ENCODE results near the gene DCAF5.
"Not testable (repeated sequence)": the region's sequence is repeated elsewhere in the genome, so short reads cannot be mapped to it uniquely, and the experiment has no call there.

The DCAF5 gene

DNA sequence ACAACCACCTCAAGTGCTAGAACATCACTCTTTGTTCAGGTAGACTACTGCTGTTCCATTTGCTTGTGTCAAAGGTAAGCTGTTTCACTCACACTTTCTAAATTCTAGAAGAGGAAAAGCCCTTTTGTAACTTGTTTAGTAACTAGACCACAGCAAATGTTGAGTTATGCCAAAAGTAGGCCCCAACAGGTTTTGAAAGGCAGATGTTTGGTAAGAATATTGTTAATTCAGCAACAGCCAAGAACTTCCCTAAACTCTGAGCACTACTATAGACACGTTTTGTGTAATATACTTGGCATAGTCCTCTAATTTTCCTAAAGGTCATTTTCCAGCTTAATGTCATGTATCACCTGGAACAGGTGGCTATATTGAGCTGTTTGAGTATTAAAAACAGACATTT lies 79.0 kb downstream of the DCAF5 start:
- DNase-seq: no peak
- no peak overlapping the region for H3K27ac ChIP-seq
- TF ChIP-seq, protein P1, sequence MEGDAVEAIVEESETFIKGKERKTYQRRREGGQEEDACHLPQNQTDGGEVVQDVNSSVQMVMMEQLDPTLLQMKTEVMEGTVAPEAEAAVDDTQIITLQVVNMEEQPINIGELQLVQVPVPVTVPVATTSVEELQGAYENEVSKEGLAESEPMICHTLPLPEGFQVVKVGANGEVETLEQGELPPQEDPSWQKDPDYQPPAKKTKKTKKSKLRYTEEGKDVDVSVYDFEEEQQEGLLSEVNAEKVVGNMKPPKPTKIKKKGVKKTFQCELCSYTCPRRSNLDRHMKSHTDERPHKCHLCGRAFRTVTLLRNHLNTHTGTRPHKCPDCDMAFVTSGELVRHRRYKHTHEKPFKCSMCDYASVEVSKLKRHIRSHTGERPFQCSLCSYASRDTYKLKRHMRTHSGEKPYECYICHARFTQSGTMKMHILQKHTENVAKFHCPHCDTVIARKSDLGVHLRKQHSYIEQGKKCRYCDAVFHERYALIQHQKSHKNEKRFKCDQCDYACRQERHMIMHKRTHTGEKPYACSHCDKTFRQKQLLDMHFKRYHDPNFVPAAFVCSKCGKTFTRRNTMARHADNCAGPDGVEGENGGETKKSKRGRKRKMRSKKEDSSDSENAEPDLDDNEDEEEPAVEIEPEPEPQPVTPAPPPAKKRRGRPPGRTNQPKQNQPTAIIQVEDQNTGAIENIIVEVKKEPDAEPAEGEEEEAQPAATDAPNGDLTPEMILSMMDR (IDR thresholded peaks at IDR 0.05; ENCODE audit: low read depth, low read length): no peak

DNA sequence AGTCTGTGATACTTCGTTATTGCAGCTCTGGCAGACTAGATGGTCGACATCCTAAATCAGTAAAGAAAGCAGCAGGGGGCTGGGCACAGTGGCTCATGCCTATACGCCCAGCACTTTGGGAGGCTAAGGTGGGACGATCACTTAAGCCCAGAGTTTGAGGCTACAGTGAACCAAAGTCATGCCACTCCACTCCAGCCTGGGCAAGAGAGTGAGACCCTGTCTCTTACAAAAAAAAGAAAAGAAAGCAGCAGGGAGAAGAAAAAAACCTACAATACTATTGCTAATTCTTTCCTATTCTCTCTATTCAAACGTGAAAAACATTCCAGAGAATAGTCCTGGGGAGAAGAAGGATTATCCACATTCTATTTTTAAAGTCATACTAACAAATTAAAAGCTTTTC lies 79.5 kb downstream of the DCAF5 start:
- TF ChIP-seq, protein P1 (IDR thresholded peaks at IDR 0.05; ENCODE audit: low read depth, low read length): no peak
- no peaks in the 10 kb centered on the region for H3K27me3 ChIP-seq (ENCODE audit: insufficient read depth, low read depth, severe bottlenecking)
- no peak overlapping the region for H3K27ac ChIP-seq
- peaks cover 25% of the 10 kb centered on the region for H3K36me3 ChIP-seq
- no peak overlapping the region for H3K4me3 ChIP-seq (ENCODE audit: low read depth, low read length)
- no peak for DNase-seq
- no peaks in the 10 kb centered on the region for H3K9me3 ChIP-seq (ENCODE audit: severe bottlenecking)

More for the DNA sequence above, 79.0 kb downstream of the DCAF5 start:
- H3K36me3 ChIP-seq: peaks cover 25% of the 10 kb centered on the region
- no peak overlapping the region for H3K4me3 ChIP-seq (ENCODE audit: low read depth, low read length)
- H3K9me3 ChIP-seq (ENCODE audit: severe bottlenecking): no peaks in the 10 kb centered on the region
- no peaks in the 10 kb centered on the region for H3K27me3 ChIP-seq (ENCODE audit: insufficient read depth, low read depth, severe bottlenecking)

DNA sequence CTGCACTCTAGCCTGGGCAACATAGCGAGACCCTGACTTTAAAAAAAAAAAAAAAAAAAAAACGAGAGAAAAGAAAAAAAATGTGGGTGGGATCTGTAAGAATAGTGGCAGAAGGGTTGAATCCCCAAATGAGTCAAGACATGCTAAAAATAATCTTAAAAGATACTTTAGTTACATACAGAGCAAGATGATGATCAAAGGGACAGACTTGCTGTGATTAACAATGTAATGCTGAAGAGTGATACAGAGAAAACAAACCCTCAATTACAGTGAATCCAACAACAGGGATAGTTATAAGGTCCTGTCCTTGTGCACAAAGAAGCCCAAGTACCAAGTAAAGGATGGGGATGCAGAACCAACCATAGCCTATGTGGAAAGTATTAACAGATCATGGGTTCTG lies 80.3 kb downstream of the DCAF5 start:
- Histone ChIP-seq H3K9me3 (ENCODE audit: severe bottlenecking) (no peaks in the 10 kb centered on the region), H3K27ac (no peak overlapping the region), H3K4me3 (ENCODE audit: low read depth, low read length) (no peak overlapping the region), H3K36me3 (peaks cover 28% of the 10 kb centered on the region), H3K27me3 (ENCODE audit: insufficient read depth, low read depth, severe bottlenecking) (no peaks in the 10 kb centered on the region)
- TF ChIP-seq, protein P1 (IDR thresholded peaks at IDR 0.05; ENCODE audit: low read depth, low read length): no peak
- DNase-seq: no peak

DNA sequence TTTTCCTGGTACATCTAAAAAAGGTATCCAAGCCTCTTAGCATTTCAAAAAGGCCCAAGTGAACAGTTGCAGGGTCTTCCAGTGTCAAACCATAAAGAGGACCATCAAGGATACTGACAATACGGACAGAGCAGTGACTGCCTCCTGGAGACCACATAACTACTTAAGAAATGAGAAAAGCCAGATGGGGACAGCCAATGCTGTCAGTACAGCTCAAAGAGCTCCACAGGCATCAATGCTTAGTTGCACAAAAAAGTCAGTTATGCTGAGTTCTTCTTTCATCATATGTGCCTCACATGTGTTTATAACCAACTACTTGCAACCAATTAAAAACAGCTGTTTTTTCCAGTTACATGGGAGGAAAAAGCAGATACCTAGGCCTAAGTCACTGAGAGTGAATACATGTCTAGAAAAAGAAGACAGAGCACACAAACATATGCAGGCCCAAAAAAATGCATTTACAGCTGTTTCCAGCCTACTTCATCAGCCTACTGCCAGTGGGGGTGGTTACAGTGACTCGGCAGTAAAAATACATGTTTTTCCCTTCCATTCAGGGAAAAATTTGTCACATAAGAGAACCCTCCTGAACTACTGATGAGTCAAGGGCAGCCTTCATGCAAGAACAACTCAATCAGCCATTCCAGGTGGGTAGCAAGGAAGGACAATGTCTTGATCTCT lies 84.0 kb downstream of the DCAF5 start:
- DNase-seq: no peak
- Histone ChIP-seq H3K27me3 (ENCODE audit: insufficient read depth, low read depth, severe bottlenecking) (no peaks in the 10 kb centered on the region), H3K9me3 (ENCODE audit: severe bottlenecking) (no peaks in the 10 kb centered on the region), H3K27ac (no peak overlapping the region), H3K4me3 (ENCODE audit: low read depth, low read length) (no peak overlapping the region), H3K36me3 (peaks cover 21% of the 10 kb centered on the region)
- TF ChIP-seq, protein P1 (IDR thresholded peaks at IDR 0.05; ENCODE audit: low read depth, low read length): no peak

DNA sequence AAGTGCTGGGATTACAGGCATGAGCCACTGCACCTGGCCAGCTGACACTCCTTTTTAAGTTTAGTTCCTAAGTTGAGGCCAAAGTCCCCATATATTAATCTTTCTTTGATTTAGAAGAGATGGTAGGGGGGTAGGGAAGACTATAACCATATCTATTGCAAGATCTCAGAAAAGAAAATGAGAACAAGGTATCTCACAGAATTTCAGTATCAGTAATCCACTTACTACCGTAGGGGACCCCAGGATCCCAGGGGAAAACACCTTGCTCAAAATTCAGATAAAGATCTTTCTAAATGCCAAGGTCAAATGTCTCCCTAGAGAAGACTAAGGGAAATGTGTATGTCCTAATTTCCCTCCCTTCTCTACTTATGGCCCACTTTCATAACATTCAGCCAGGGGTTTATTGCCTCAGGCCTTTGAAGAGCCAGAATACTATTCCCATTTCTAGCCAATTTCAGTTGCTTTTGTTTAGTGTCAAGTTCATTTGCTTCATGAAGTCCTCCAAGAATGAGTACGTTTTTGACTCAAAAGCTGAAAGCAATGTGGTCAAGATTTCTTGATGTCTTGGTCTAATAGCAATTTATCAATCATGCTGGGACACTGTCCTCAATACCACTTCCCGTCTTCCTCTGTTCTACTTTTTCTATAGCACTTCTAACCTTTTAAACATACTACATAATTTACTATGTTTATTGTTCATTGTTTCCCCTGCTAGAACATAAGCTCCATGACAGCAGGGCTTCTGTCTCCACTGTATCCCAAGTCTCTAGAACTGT lies 86.3 kb downstream of the DCAF5 start:
- H3K36me3 ChIP-seq: peaks cover 22% of the 10 kb centered on the region
- TF ChIP-seq, protein P1 (IDR thresholded peaks at IDR 0.05; ENCODE audit: low read depth, low read length): no peak
- DNase-seq: no peak
- H3K4me3 ChIP-seq (ENCODE audit: low read depth, low read length): no peak overlapping the region
- H3K27me3 ChIP-seq (ENCODE audit: insufficient read depth, low read depth, severe bottlenecking): no peaks in the 10 kb centered on the region
- no peak overlapping the region for H3K27ac ChIP-seq
- H3K9me3 ChIP-seq (ENCODE audit: severe bottlenecking): no peaks in the 10 kb centered on the region

- H3K4me3 ChIP-seq (ENCODE audit: low read depth, low read length); H3K9me3 ChIP-seq (ENCODE audit: severe bottlenecking); DNase-seq; H3K27me3 ChIP-seq (ENCODE audit: insufficient read depth, low read depth, severe bottlenecking); H3K27ac ChIP-seq: not testable (repeated sequence)
- H3K36me3 ChIP-seq: peaks cover 28% of the 10 kb centered on the region
Measured at GRCh38 chr14:69065934-69066333, 87.0 kb downstream of the DCAF5 start.
